HG03135 (cell line): ENCODE results near the gene DOK7.

Source experiments
- ATAC-seq: cut with Tn5 transposase; IDR thresholded peaks from one replicate; pipeline ENCODE4 v1.9.1; 2021; ENCODE audit warnings: mild to moderate bottlenecking, moderate library complexity; ENCODE audit not compliant: unreplicated experiment

The DOK7 gene

GRCh38 chr4:3462321-3462789 lies 751 bp upstream of the DOK7 start:
- no peak for ATAC-seq

GRCh38 chr4:3463556-3464348 lies 646 bp downstream of the DOK7 start:
- no peak for ATAC-seq

GRCh38 chr4:3464349-3464905 lies 1.3 kb downstream of the DOK7 start:
- no peak for ATAC-seq

- no peak for ATAC-seq
These were observed 2.0 kb downstream of the DOK7 start for GRCh38 chr4:3464911-3465697.

GRCh38 chr4:3465698-3466671 lies 2.9 kb downstream of the DOK7 start:
- no peak for ATAC-seq

GRCh38 chr4:3466691-3467600 lies 3.8 kb downstream of the DOK7 start:
- ATAC-seq = no peak

- no peak for ATAC-seq
These were observed 4.5 kb downstream of the DOK7 start for GRCh38 chr4:3467601-3468031.

- ATAC-seq = no peak
These were observed 5.0 kb downstream of the DOK7 start for GRCh38 chr4:3468154-3468553.

- ATAC-seq = no peak
These were observed 5.7 kb downstream of the DOK7 start for GRCh38 chr4:3468804-3469203.

GRCh38 chr4:3469386-3470243 lies 6.5 kb downstream of the DOK7 start:
- no peak for ATAC-seq

- ATAC-seq = no peak
These were observed 7.4 kb downstream of the DOK7 start for GRCh38 chr4:3470244-3471097.

GRCh38 chr4:3471098-3471760 lies 8.1 kb downstream of the DOK7 start:
- no peak for ATAC-seq

- no peak for ATAC-seq
These were observed 8.8 kb downstream of the DOK7 start for GRCh38 chr4:3471886-3472285.

GRCh38 chr4:3472411-3473141 lies 9.5 kb downstream of the DOK7 start:
- ATAC-seq = no peak

GRCh38 chr4:3473181-3473950 lies 10.3 kb downstream of the DOK7 start:
- no peak for ATAC-seq
